Common myeloid progenitor, CD34-positive (primary cell): Measurements from ENCODE around the gene MTHFD2L. TPM values are rescaled to one million over a fixed set of nuclear protein-coding genes. Genes with fewer than 3 reads are reported as not detected.

ENCODE experiments used
- CTCF ChIA-PET: fragments of 350-600 bp; sonication (Branson Sonifier 250); formaldehyde crosslinking; loops from one replicate; lab custom pipeline; 2021; ENCODE audit warnings: antibody characterized with exemption; lab: Charles Lee
- POLR2A ChIA-PET: fragments of 350-600 bp; sonication (Branson Sonifier 250); formaldehyde crosslinking; loops from one replicate; lab custom pipeline; 2021; ENCODE audit warnings: antibody characterized with exemption; lab: Charles Lee
- DNase-seq, 3 donors: peaks; one replicate each; pipeline versions ENCODE4 v3.0.0 to v3.0.0-alpha.2; 2013
- H3K27ac ChIP-seq, 2 experiments: 1 replicate in 1 of 2; 2 replicates in 1 of 2; pipeline ENCODE4 v1.7.0; 2013; ENCODE audit warnings: inconsistent platforms in 2 of 2, low read length in 2 of 2, mild to moderate bottlenecking in 2 of 2, low read depth in 1 of 2, moderate library complexity in 1 of 2; ENCODE audit not compliant: severe bottlenecking in 2 of 2, insufficient read depth in 1 of 2, poor library complexity in 1 of 2
- H3K27me3 ChIP-seq, 5 experiments: replicated peaks in 2 of 5; 1 replicate in 3 of 5; 2 replicates in 2 of 5; pipeline versions ENCODE4 v1.6.1 to v1.7.0; 2013; ENCODE audit warnings: low read length in 4 of 5, mild to moderate bottlenecking in 2 of 5, moderate library complexity in 2 of 5, inconsistent platforms in 1 of 5; ENCODE audit not compliant: insufficient read depth in 5 of 5, control insufficient read depth in 4 of 5
- H3K36me3 ChIP-seq, 4 experiments: 1 replicate in 2 of 4; 2 replicates in 2 of 4; pipeline versions ENCODE4 v1.6.1 to v1.7.0; 2013; ENCODE audit warnings: low read length in 3 of 4, control low read depth in 1 of 4, mild to moderate bottlenecking in 1 of 4; ENCODE audit not compliant: control insufficient read depth in 4 of 4, insufficient read depth in 4 of 4
- H3K4me1 ChIP-seq, 4 experiments: 1 replicate in 3 of 4; 2 replicates in 1 of 4; pipeline versions ENCODE4 v1.6.1 to v1.7.1; 2013; ENCODE audit warnings: low read length in 3 of 4, mild to moderate bottlenecking in 3 of 4, control low read depth in 1 of 4, inconsistent platforms in 1 of 4, moderate library complexity in 1 of 4; ENCODE audit not compliant: control insufficient read depth in 4 of 4, insufficient read depth in 4 of 4; ENCODE audit errors: control extremely low read depth in 1 of 4
- H3K4me3 ChIP-seq, 7 experiments: 1 replicate in 4 of 7; 2 replicates in 3 of 7; pipeline versions ENCODE4 v1.5.1 to v1.7.0; 2013; ENCODE audit warnings: mild to moderate bottlenecking in 7 of 7, low read length in 6 of 7, moderate library complexity in 6 of 7, inconsistent platforms in 2 of 7, low read depth in 2 of 7, control low read depth in 1 of 7; ENCODE audit not compliant: insufficient read depth in 4 of 7, control insufficient read depth in 1 of 7; ENCODE audit errors: extremely low read depth in 1 of 7
- H3K9me3 ChIP-seq, 5 experiments: 1 replicate in 4 of 5; 2 replicates in 1 of 5; pipeline versions ENCODE4 v1.6.1 to v1.7.1; 2013; ENCODE audit warnings: low read length in 4 of 5, mild to moderate bottlenecking in 2 of 5, inconsistent platforms in 1 of 5, low read depth in 1 of 5, moderate library complexity in 1 of 5; ENCODE audit not compliant: control insufficient read depth in 4 of 5, insufficient read depth in 2 of 5; ENCODE audit errors: control extremely low read depth in 1 of 5
- WGBS: methylation state at CpG from one replicate; pipeline ENCODE4 v1.1.5; 2013; ENCODE audit not compliant: insufficient coverage; 5-methylcytosine and 5-hydroxymethylcytosine counted together
- polyA plus RNA-seq: library from polyadenylated mRNA; unstranded; fragments of 120-200 nt; gene quantifications from one replicate; pipeline ENCODE4 v1.2.1, GENCODE V29; 2013

The MTHFD2L gene
- polyA plus RNA-seq, result 49.0 TPM

DNA sequence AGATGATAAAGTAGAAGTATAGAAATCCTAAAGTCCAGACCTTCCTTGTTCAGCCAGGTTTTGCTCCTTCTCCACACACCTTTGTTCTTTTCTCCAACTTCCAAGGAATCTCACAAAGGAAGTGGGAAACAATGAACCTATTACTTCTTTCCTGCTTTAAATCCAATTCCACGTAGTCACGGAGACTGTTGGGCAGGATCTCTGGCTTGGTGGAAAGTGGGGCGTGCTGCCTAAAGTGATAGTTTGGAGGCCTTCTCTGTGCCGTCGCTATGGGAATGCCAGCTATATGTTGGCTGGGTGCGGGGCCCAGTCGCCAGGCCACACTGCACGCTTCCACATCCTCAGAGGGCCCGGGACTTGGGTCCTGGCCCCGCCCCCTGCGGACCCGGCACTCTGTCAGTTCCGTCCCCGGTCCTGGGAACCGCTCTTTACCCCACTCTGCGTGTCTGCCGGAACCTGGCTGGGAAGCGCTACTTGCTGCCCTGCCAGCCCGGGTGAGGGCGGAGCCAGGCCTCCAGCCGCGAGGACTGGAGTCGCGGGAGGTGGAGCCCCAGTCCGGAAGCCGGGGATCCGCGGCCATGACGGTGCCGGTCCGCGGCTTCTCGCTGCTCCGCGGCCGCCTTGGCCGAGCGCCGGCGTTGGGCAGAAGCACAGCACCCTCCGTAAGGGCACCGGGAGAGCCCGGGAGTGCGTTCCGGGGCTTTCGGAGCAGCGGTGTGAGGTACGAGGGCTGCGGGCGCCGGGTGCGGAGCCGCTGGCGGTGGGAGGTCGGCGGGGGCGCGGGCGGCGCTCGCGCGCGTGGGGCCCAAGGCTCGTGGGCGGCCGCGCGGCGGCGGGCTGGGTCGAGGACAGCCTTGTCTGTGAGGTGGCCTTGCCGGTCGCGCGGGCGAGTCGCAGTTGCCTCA lies at the start of gene MTHFD2L:
TSS of gene MTHFD2L (plus strand) at position 558 of the 905 bp plus-strand sequence. CDS start at position 579, 21 bp downstream.
- peak within 1 kb of the TSS; percentile 78 to 94 (median 89) for H3K4me3 ChIP-seq
- H3K4me1 ChIP-seq, result peaks cover 14 to 28% (median 19%) of the 10 kb centered on the region in 4 experiments
- POLR2A ChIA-PET, result no interaction called here
- peak; percentile 87 to 91 (median 88) for DNase-seq
- H3K36me3 ChIP-seq, result peaks cover 7 to 24% (median 12%) of the 10 kb centered on the region in 4 experiments
- H3K9me3 ChIP-seq, result no peaks in the 10 kb centered on the region
- peak within 1 kb of the TSS; percentile 89 to 94 for H3K27ac ChIP-seq
- no peaks in the 10 kb centered on the region for H3K27me3 ChIP-seq
- WGBS, result 0% methylated on average over 68 of the region's 78 CpGs
- CTCF ChIA-PET, result interaction anchor here (1.6 kb wide), 1 partner anchor 14 kb away, joined by 6 read pairs; no protein-coding TSS in a partner anchor

DNA sequence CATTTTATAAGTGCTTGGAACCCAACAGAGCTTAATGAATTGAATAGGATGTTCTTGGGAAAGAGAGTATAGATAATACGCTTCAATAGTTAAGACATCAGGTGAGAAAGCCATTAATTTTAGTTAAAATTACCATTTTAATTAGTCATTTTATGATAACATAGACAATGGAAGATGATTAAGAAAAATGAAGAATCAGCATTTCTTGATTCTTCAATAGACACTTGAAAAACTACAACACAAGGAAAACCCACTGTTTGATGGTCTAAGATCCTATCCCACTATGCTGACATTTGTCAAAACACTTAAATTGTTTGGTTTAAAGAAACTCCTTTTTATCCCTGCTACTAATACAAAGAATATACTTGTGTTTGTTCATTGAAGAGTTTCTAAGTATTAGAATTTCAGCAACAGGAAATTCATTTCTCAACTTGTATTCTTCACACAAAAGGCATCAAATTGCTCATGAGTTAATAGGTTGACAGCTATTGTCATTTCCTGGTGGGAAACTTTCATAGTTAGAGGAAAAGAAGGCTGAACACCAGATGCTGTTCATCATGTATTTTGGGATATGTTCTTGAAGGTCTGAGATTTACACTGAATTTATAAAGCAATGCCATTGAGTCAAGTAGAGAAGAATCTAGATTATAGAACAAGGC lies 49.3 kb upstream of the MTHFD2L start:
- Histone ChIP-seq H3K27me3 (no peaks in the 10 kb centered on the region), H3K9me3 (no peaks in the 10 kb centered on the region), H3K36me3 (no peaks in the 10 kb centered on the region), H3K4me1 (peaks cover 0 to 10% (median 4%) of the 10 kb centered on the region in 4 experiments), H3K4me3 (no peak overlapping the region), H3K27ac (no peak overlapping the region)
- POLR2A ChIA-PET, result no interaction called here
- CTCF ChIA-PET, result interaction anchor here (1.6 to 1.7 kb wide), 2 partner anchors 10 kb away, joined by 4 to 6 read pairs; partner anchors contain the start of gene CXCL2
- WGBS, result no CpG with 5 or more reads among the region's 1 CpG
- DNase-seq, result no peak

DNA sequence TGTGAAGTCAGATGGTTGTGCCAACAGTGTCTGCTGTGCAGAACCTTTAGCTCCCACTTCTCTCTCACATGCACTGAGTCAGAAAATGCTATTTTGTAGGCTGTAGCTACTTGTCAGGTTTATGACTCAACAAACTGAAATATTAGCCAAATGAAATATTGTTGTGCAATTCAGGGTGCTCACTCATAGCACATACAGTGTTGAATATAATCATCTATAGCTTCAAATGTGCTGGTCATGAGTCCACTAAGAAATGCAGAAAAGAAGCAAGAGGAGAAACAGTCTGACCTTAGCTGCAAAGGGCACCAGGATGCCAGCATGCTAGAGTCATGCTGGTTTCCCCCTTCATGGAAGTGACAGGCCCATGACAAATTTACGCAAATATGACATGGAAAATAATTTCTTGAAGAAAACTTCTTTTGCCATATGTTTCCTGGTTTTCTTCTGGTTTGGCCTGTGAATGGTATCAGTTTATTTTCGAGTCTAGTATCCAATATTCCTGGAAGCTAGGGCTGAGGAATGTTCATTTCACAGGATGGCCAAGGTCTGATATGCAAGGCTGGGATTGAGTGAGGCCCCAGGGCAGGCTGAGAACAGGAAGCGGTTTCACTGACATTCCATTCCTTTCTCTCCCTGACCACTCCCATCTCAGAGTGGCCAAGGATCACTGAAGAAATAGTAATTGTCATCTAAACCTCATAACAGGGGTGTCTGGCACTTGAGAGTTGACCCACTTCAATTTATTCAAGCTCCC lies 48.6 kb upstream of the MTHFD2L start:
- POLR2A ChIA-PET, result no interaction called here
- H3K4me3 ChIP-seq, result no peak overlapping the region
- CTCF ChIA-PET, result interaction anchor here (0.8 to 1.7 kb wide), 5 partner anchors 10 to 411 kb away, joined by 3 to 6 read pairs (median 4); partner anchors contain the start of genes CXCL2, CXCL3 and CXCL5
- no peaks in the 10 kb centered on the region for H3K36me3 ChIP-seq
- 87% methylated on average over 2 of the region's 3 CpGs for WGBS
- no peaks in the 10 kb centered on the region for H3K27me3 ChIP-seq
- H3K9me3 ChIP-seq, result no peaks in the 10 kb centered on the region
- DNase-seq, result peak in 2 of 3 donors; percentile 51 to 70
- no peak overlapping the region for H3K27ac ChIP-seq
- H3K4me1 ChIP-seq, result peaks cover 0 to 10% (median 4%) of the 10 kb centered on the region in 4 experiments

DNA sequence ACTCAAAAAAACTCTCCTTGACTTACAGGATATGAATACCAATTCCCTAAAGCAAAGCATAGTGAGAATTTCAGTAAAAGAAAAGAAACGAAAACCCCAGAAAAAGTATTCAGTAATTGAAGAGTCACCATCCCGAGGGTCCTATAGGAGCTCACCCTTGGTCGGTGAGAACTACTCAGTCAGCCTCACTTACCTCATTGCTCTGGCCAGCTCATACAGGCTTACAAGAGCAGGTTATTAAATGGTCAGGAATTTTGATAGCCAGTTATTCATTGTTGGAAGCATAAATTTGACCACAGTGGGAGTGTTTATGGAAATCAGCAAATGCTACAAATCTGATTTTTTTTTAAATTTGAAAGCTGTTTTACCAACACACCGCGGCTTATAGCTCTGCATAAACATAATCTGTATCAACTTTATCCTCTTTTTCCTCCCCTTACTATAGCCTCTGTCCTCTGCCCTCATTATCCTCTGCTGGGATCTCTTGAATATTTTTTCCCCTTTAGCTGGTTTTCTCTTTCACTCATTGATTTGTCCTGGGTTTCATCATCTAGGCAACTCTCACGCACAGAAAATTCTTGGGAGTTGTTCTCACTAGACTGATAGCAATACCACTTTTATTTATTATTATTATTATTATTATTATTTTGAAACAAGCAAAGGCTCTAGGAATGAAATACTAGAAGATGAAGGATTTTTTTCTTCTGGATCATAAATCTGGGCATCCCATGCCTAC lies 47.9 kb upstream of the MTHFD2L start:
- H3K4me1 ChIP-seq, result peaks cover 0 to 10% (median 4%) of the 10 kb centered on the region in 4 experiments
- no peak for DNase-seq
- no peak overlapping the region for H3K27ac ChIP-seq
- no peaks in the 10 kb centered on the region for H3K36me3 ChIP-seq
- H3K4me3 ChIP-seq, result no peak overlapping the region
- CTCF ChIA-PET, result interaction anchor here (0.8 to 1.6 kb wide), 5 partner anchors 9 to 412 kb away, joined by 3 to 5 read pairs (median 3); partner anchors contain the start of genes CXCL3 and CXCL5
- H3K27me3 ChIP-seq, result no peaks in the 10 kb centered on the region
- no peaks in the 10 kb centered on the region for H3K9me3 ChIP-seq
- 95% methylated on average over 5 of the region's 6 CpGs for WGBS
- POLR2A ChIA-PET, result interaction anchor here (0.6 kb wide), 1 partner anchor 259 kb away, joined by 3 read pairs; no protein-coding TSS in a partner anchor

DNA sequence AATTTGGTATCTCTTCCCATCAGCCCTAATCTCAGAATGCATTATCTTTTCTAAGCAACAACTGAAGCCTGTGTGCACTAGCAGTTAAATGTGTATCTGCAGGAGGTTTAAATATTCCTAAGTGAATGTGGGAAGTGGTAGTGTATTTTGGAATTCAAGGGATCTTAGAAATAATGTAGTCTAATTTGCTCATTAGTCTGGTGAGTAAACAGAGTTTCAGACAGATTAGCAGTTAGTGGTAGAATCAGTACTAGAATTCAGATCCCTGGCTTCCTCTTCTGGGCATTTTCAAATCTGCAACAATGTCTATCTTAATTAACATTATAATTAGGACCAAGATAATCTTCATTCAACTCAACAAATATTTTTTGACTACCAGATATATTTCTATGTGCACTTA lies 47.2 kb upstream of the MTHFD2L start:
- no peak overlapping the region for H3K27ac ChIP-seq
- H3K36me3 ChIP-seq, result no peaks in the 10 kb centered on the region
- H3K9me3 ChIP-seq, result no peaks in the 10 kb centered on the region
- CTCF ChIA-PET, result interaction anchor here (1.1 kb wide), 1 partner anchor 239 kb away, joined by 3 read pairs; no protein-coding TSS in a partner anchor
- POLR2A ChIA-PET, result interaction anchor here (0.6 kb wide), 1 partner anchor 260 kb away, joined by 3 read pairs; no protein-coding TSS in a partner anchor
- H3K4me3 ChIP-seq, result no peak overlapping the region
- no peaks in the 10 kb centered on the region for H3K27me3 ChIP-seq
- DNase-seq, result no peak
- H3K4me1 ChIP-seq, result peaks cover 0 to 10% (median 4%) of the 10 kb centered on the region in 4 experiments
